Left lung (tissue), 10 donors: Measurements from ENCODE around the gene ZFHX3. TPM values are rescaled to one million over a fixed set of nuclear protein-coding genes. Genes with fewer than 3 reads are reported as not detected.

Source experiments
- ATAC-seq: fragments of 200-7000 bp; cut with Tn5 transposase; one replicate; pipeline ENCODE4 v1.9.1; 2020; ENCODE audit warnings: moderate library complexity
- DNase-seq, 4 donors: peaks; one replicate each; pipeline ENCODE4 v3.0.0-alpha.2; 2013 to 2020
- H3K27ac ChIP-seq, 2 donors: fragments of 200-600 bp; sonication (generic) in 1 of 2; one replicate each; pipeline versions ENCODE4 v1.5.0 to v1.8.0; 2020 to 2021
- H3K27me3 ChIP-seq, 2 donors: fragments of 200-600 bp; sonication (generic) in 1 of 2; one replicate each; pipeline versions ENCODE4 v1.5.0 to v1.8.0; 2020 to 2021
- H3K36me3 ChIP-seq, 2 donors: fragments of 200-600 bp; sonication (generic) in 1 of 2; one replicate each; pipeline versions ENCODE4 v1.5.0 to v1.8.0; 2020 to 2021
- H3K4me1 ChIP-seq, 2 donors: fragments of 200-600 bp; one replicate each; pipeline ENCODE4 v1.8.0; 2021
- H3K4me3 ChIP-seq, 2 donors: fragments of 200-600 bp; sonication (generic) in 1 of 2; one replicate each; pipeline versions ENCODE4 v1.5.0 to v1.8.0; 2020 to 2021; ENCODE audit warnings: mild to moderate bottlenecking in 1 of 2
- H3K9me3 ChIP-seq, 2 donors: fragments of 200-600 bp; sonication (generic) in 1 of 2; one replicate each; pipeline versions ENCODE4 v1.5.0 to v1.8.0; 2020 to 2021
- intact Hi-C, 2 donors: fragments of 100-400 bp; cut with DNase I; formaldehyde crosslinking; loops; one replicate each; pipeline versions ENCODE4 v1.11.2 to v1.14.2; 2022
- polyA plus RNA-seq, 6 donors: library from polyadenylated mRNA; unstranded; fragments of 120-200 nt; gene quantifications; one replicate each; pipeline ENCODE4 v1.2.1, GENCODE V29; 2013; ENCODE audit not compliant: insufficient read length in 6 of 6
- total RNA-seq, 2 donors: library from RNA; stranded (reverse); fragmentation: NEBNext Ultra II Directional; extraction: Animal tissue kit (Norgen Biotek cat#: 25700); gene quantifications; one replicate each; pipeline ENCODE4 v1.2.1, GENCODE V29; 2021
- TF ChIP-seq, protein P1 (sequence below), 2 donors: fragments of 200-600 bp; sonication (generic) in 1 of 2; IDR thresholded peaks; one replicate each; pipeline versions ENCODE4 v1.5.0 to v1.8.0; 2021; ENCODE audit warnings: antibody characterized with exemption in 2 of 2
- donor health status: DM: no; HTN: yes; CAD: no.
- donor health status: DM: no; HTN: no; CAD: no.

The ZFHX3 gene
- total and polyA plus RNA-seq, 8 donors, result 21.4 to 34.7 (median 32.2) TPM

DNA sequence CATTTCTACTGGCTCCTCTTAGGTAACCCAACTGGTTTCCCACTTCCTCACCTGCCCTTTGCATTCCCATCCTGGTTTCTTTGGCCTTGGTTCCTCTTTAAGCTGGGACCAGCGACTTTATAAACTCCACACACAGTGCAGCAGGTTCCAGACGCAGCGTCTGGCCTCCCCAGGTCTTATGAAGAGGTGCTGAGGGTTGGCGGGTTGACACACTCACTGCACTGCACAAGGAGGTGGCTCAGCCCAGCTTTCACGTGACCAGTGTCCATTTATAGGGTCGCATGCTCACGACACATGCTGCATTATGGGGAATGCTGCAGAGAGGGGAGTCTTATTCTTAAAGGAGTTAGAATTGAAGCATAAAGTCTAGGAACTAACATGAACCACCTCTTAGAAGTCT lies 70.8 kb downstream of the ZFHX3 start:
- ATAC-seq, result no peak
- H3K9me3 ChIP-seq, result no peaks in the 10 kb centered on the region
- no peak for DNase-seq
- no peak overlapping the region for H3K4me3 ChIP-seq
- H3K36me3 ChIP-seq, result no peaks in the 10 kb centered on the region
- TF ChIP-seq, protein P1, sequence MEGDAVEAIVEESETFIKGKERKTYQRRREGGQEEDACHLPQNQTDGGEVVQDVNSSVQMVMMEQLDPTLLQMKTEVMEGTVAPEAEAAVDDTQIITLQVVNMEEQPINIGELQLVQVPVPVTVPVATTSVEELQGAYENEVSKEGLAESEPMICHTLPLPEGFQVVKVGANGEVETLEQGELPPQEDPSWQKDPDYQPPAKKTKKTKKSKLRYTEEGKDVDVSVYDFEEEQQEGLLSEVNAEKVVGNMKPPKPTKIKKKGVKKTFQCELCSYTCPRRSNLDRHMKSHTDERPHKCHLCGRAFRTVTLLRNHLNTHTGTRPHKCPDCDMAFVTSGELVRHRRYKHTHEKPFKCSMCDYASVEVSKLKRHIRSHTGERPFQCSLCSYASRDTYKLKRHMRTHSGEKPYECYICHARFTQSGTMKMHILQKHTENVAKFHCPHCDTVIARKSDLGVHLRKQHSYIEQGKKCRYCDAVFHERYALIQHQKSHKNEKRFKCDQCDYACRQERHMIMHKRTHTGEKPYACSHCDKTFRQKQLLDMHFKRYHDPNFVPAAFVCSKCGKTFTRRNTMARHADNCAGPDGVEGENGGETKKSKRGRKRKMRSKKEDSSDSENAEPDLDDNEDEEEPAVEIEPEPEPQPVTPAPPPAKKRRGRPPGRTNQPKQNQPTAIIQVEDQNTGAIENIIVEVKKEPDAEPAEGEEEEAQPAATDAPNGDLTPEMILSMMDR (IDR thresholded peaks at IDR 0.05), result no peak
- intact Hi-C loops, result no loop called here
- H3K27ac ChIP-seq, result no peak overlapping the region
- no peaks in the 10 kb centered on the region for H3K27me3 ChIP-seq
- H3K4me1 ChIP-seq, result peaks cover 0 to 12% of the 10 kb centered on the region in 2 donors

DNA sequence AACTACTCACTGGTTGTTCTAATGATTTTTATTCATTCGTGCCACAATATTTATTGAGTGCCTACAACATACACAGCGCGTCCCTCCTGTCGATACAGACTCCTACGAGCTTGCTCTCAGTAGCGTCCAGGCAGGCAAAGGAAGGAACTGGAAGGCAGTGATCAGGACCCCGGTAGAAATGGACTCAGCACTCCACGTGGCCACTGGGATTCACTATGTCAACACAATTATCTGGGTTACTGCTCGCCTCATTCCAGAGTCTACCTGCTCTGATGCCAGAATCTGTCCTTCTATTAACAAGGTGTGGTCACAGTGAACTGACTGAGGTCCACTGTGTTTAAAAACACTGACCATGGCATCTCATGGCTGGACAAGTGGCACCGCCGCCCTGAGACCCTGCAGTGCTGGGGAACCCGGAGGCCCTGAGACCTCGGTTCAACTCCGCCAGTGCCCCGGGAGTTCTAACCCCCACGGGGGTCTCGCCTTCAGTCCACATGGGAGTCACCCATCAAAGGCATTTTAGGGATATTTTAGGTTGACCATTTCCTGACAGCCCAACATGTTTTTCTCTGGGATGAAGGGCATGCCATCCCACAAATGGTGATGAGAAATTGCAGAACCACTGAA lies 71.4 kb downstream of the ZFHX3 start:
- Histone ChIP-seq H3K4me1 (peaks cover 0 to 12% of the 10 kb centered on the region in 2 donors), H3K9me3 (no peaks in the 10 kb centered on the region), H3K27ac (no peak overlapping the region), H3K27me3 (no peaks in the 10 kb centered on the region), H3K4me3 (no peak overlapping the region), H3K36me3 (no peaks in the 10 kb centered on the region)
- ATAC-seq (no peak), DNase-seq (no peak)
- intact Hi-C loops, result no loop called here
- TF ChIP-seq, protein P1 (IDR thresholded peaks at IDR 0.05), result no peak

DNA sequence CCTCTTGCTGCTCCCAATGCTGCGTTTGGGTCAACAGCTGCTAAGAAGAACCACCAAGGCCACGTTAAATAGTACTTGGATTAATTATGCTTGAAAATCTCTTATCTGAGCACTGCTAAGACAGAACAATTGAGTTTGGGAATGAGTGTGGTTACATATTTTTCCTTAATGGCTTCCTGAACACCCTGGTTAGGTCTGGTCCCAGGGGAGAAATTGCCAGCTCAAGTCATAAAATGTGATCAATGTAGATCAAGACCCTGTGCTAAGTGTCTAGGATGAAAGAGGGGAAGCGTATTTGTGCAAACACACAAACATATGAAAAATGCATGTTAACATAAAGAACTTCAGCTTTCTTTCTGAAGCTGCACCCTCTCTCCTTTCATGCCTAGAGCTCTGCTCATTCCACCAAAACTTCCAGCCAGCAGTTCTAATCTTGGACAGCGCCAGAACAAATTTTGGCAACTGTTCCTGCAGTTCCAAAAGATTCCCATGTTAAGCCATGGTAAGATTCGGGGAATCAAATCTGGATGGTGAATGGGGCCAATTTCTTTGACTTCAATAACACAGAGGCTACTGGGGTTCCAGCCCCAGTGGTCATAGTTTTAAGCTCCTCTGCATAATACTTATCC lies 72.0 kb downstream of the ZFHX3 start:
- Histone ChIP-seq H3K4me1 (peaks cover 0 to 12% of the 10 kb centered on the region in 2 donors), H3K36me3 (no peaks in the 10 kb centered on the region), H3K27ac (no peak overlapping the region), H3K9me3 (no peaks in the 10 kb centered on the region), H3K27me3 (no peaks in the 10 kb centered on the region), H3K4me3 (no peak overlapping the region)
- TF ChIP-seq, protein P1 (IDR thresholded peaks at IDR 0.05), result no peak
- ATAC-seq, result no peak
- intact Hi-C loops, result no loop called here
- no peak for DNase-seq

DNA sequence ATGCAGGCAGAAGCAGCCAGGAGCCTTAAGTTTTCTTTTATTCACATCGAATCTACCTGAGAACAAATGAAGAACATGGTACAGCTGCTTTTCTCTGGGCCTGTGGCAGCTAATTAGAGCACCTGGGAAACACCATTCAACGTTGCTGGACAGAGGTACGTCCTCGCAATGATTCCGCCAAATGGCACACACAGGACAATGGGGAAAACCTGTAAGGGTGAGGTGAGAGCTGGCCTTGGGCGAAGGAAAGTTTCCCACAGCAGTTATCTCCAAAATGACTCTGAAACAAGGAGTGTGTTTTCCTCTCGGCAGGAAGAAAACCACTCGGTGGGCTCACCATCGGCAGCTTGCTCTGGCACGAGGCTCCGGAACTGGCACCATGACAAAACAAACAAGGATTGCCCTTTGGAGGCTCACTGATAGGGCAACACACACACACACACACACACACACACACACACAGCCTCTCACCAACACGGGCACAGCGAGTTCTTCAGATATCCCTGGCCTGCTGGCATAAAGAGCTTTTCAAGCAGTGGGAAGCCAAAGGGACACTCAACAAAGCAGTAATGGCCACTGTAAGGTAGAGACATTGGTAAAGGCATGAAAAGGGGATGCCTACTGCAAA lies 73.7 kb downstream of the ZFHX3 start:
- intact Hi-C loops, result no loop called here
- H3K36me3 ChIP-seq, result no peaks in the 10 kb centered on the region
- ATAC-seq (peak; percentile 18), DNase-seq (peak in 1 of 4 donors; percentile 54)
- no peaks in the 10 kb centered on the region for H3K9me3 ChIP-seq
- TF ChIP-seq, protein P1 (IDR thresholded peaks at IDR 0.05), result no peak
- H3K4me1 ChIP-seq, result peaks cover 0 to 7% of the 10 kb centered on the region in 2 donors
- H3K4me3 ChIP-seq, result no peak overlapping the region
- no peak overlapping the region for H3K27ac ChIP-seq
- H3K27me3 ChIP-seq, result no peaks in the 10 kb centered on the region

DNA sequence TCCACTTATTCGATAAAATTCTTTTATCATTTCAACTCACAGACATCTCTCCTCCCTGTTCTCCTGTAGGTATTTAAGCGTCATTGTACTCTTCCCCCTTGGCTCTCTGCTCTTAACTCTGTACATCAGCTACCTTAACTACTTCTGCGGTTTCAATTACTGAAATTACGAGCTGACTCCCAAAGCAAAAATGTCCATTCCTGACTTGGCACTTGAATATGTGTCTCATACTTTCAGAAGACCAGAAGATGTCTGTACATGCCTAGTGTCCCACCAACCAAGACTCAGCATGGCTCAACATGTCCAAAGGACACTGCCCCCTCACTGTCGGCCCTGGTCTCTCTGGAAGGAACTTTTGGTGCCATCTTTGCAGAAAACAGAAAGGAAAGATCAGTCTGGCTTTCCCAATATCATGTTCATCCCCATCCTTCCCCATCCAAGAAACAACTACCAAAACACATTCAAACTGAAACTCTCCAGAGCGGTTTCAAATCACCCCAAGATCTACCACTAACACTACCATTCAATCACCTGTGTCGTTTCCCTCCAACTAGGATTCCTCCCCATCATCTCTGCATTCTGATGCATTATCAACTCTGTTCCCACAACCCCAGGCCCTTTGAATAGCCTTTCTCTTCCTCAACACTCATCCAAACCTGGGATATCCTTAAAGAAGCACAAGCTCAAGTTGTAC lies 74.9 kb downstream of the ZFHX3 start:
- TF ChIP-seq, protein P1 (IDR thresholded peaks at IDR 0.05), result no peak
- ATAC-seq (no peak), DNase-seq (no peak)
- intact Hi-C loops, result no loop called here
- H3K27ac ChIP-seq, result no peak overlapping the region
- H3K27me3 ChIP-seq, result no peaks in the 10 kb centered on the region
- no peaks in the 10 kb centered on the region for H3K9me3 ChIP-seq
- peaks cover 0 to 7% of the 10 kb centered on the region in 2 donors for H3K4me1 ChIP-seq
- H3K4me3 ChIP-seq, result no peak overlapping the region
- no peaks in the 10 kb centered on the region for H3K36me3 ChIP-seq
